Fibroblast of the aortic adventitia (primary cell): ENCODE measurements around the gene STAT3. TPM values are rescaled to one million over a fixed set of nuclear protein-coding genes. Genes with fewer than 3 reads are reported as not detected.
A peak's percentile ranks its signal among the peaks of the same experiment; 100 is the strongest.

Source experiments
- DNase-seq: peaks from one replicate; pipeline ENCODE4 v3.0.0-alpha.2; 2010; ENCODE audit warnings: low read depth
- H3K4me3 ChIP-seq: 2 replicates; pipeline ENCODE4 v1.5.1; 2011; ENCODE audit warnings: low read depth, mild to moderate bottlenecking, control low read depth, low read length, moderate library complexity
- total RNA-seq: library from RNA; depleted of rRNA; stranded (reverse); fragments of >200 nt; gene quantifications from 2 replicates; pipeline ENCODE4 v1.2.3, GENCODE V29; 2012; ENCODE audit warnings: low replicate concordance
- TF ChIP-seq, protein P1 (sequence below): IDR thresholded peaks from 2 replicates; pipeline ENCODE4 v1.5.1; 2011; ENCODE audit warnings: mild to moderate bottlenecking, low read length, control low read depth, inconsistent platforms; ENCODE audit not compliant: insufficient read depth

STAT3 gene
- total RNA-seq, 1 donor = 137 TPM

GRCh38 chr17:42281571-42282096 lies 106.6 kb downstream of the STAT3 start:
- TF ChIP-seq, protein P1, sequence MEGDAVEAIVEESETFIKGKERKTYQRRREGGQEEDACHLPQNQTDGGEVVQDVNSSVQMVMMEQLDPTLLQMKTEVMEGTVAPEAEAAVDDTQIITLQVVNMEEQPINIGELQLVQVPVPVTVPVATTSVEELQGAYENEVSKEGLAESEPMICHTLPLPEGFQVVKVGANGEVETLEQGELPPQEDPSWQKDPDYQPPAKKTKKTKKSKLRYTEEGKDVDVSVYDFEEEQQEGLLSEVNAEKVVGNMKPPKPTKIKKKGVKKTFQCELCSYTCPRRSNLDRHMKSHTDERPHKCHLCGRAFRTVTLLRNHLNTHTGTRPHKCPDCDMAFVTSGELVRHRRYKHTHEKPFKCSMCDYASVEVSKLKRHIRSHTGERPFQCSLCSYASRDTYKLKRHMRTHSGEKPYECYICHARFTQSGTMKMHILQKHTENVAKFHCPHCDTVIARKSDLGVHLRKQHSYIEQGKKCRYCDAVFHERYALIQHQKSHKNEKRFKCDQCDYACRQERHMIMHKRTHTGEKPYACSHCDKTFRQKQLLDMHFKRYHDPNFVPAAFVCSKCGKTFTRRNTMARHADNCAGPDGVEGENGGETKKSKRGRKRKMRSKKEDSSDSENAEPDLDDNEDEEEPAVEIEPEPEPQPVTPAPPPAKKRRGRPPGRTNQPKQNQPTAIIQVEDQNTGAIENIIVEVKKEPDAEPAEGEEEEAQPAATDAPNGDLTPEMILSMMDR = no peak
- no peak overlapping the region for H3K4me3 ChIP-seq
- DNase-seq = no peak

DNA sequence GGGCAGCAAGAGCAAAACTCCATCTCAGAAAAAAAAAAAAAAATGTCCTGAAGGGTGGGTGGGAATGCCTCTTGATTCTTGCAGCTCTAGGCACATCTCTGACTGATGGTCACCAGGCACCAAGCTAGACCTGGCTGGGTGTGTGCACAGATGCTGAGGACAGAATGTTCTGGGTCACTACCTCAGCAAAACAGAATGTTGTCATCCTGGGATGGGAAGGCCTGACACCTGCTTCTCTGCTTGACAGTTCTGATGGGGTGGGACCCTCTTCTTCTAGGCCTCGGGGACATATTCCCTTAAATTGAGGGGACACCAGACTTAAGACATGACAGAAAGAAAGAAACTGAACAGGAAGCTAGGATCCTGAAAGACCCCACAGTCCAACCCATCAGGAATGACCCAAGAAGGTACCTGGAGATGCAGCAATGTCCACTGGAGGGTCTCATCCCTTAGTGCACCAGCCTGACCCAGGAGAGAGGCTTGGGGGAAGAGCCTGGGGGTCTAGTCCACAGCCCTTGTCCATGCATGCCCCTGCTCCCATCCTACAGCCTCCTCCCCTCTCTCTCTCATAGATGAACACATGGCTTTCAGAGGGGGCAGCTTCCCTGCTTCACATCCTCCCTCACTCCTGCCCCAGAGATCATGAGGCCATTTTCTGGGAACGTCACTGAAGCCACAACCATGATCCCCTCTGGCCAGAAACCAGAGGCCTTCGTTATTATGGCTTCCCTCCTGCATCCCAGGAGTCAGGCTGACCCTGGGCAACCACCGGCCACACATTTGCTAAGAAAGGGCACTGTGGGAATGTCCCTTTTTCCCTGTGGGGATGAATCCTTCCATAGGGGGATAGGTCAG lies 108.2 kb downstream of the STAT3 start:
- TF ChIP-seq, protein P1 = no peak
- DNase-seq = no peak

DNA sequence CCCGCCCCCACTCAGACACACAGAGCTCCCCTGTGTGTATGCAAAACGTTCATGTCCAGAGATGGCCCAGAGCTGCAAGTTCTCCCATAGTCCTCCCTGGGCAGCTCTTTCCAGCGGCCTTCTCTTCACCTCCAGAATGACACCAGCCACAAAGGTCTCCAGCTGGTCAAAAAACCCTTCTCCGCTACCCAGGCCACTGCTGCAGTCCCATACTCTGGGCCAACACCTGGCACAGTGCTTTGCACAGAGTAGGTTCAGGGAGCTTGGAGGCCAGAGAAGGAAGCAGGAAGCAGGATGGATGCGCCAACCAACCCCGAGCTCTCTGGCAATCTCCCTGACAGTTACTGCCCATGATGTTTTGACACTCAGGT lies 110.9 kb downstream of the STAT3 start:
- H3K4me3 ChIP-seq = no peak overlapping the region
- TF ChIP-seq, protein P1 = no peak
- no peak for DNase-seq

More for the DNA sequence above, 108.2 kb downstream of the STAT3 start:
- no peak overlapping the region for H3K4me3 ChIP-seq

- H3K4me3 ChIP-seq = peak overlapping the region; percentile 83
- TF ChIP-seq, protein P1 = no peak
- peak; percentile 84 for DNase-seq
These were observed 111.5 kb downstream of the STAT3 start for GRCh38 chr17:42276609-42277341.

GRCh38 chr17:42276359-42276608 lies 112.0 kb downstream of the STAT3 start, which contains the start of gene STAT5B:
TSS of gene STAT5B (minus strand) at chr17:42276391. CDS start at chr17:42232127, 44,264 bp downstream.
- H3K4me3 ChIP-seq = peak within 1 kb of the TSS; percentile 83
- peak; percentile 40 for DNase-seq
- TF ChIP-seq, protein P1 = no peak

- DNase-seq = no peak
- H3K4me3 ChIP-seq = peak overlapping the region; percentile 83
- TF ChIP-seq, protein P1 = no peak
These were observed 112.5 kb downstream of the STAT3 start for GRCh38 chr17:42275527-42276358.
